SK-N-SH treated with all-trans-retinoic acid at 6 μM for 48 hours (cell line): Measurements from ENCODE around the gene RBM7.

ENCODE experiments used
- ATAC-seq: fragments of 200-7000 bp; cut with Tn5 transposase; 3 replicates; pipeline ENCODE4 v1.9.1; 2020; ENCODE audit warnings: mild to moderate bottlenecking, moderate library complexity
- ARNTL ChIP-seq: fragments of 450-650 bp; formaldehyde crosslinking; IDR thresholded peaks from 2 replicates; pipeline ENCODE4 v1.5.0; 2020; ENCODE audit warnings: low read depth, mild to moderate bottlenecking, moderate library complexity, borderline replicate concordance
- BACH2 ChIP-seq: fragments of 250-450 bp; sonication (Bioruptor Pico); IDR thresholded peaks from 2 replicates; pipeline ENCODE4 v1.9.0; 2021; ENCODE audit warnings: mild to moderate bottlenecking, borderline replicate concordance
- CREB5 ChIP-seq: fragments of 250-450 bp; sonication (Bioruptor Pico); IDR thresholded peaks from 2 replicates; pipeline ENCODE4 v1.5.1; 2020; ENCODE audit warnings: low read depth, mild to moderate bottlenecking, moderate library complexity
- CSDC2 ChIP-seq: fragments of 250-450 bp; sonication (Bioruptor Pico); IDR thresholded peaks from 2 replicates; pipeline ENCODE4 v1.5.0; 2020; ENCODE audit warnings: mild to moderate bottlenecking, moderate library complexity
- CSRNP3 ChIP-seq: fragments of 250-450 bp; sonication (Bioruptor Pico); IDR thresholded peaks from 2 replicates; pipeline ENCODE4 v1.5.1; 2021; ENCODE audit warnings: mild to moderate bottlenecking, moderate library complexity
- ESRRG ChIP-seq: fragments of 250-450 bp; sonication (Bioruptor Pico); IDR thresholded peaks from 2 replicates; pipeline ENCODE4 v1.6.1; 2021; ENCODE audit warnings: mild to moderate bottlenecking
- GLIS3 ChIP-seq: fragments of 250-450 bp; sonication (Bioruptor Pico); IDR thresholded peaks from 2 replicates; pipeline ENCODE4 v1.5.0; 2020; ENCODE audit warnings: mild to moderate bottlenecking, moderate library complexity
- ISL1 ChIP-seq: fragments of 250-450 bp; sonication (Bioruptor Pico); IDR thresholded peaks from 2 replicates; pipeline ENCODE4 v2.1.2; 2022; ENCODE audit warnings: mild to moderate bottlenecking, moderate library complexity
- OSR1 ChIP-seq: fragments of 250-450 bp; sonication (Bioruptor Pico); IDR thresholded peaks from 2 replicates; pipeline ENCODE4 v1.8.0; 2022; ENCODE audit warnings: moderate library complexity, mild to moderate bottlenecking, inconsistent platforms
- PPARA ChIP-seq: fragments of 250-450 bp; sonication (Bioruptor Pico); IDR thresholded peaks from 2 replicates; pipeline ENCODE4 v1.5.0; 2020; ENCODE audit warnings: mild to moderate bottlenecking, borderline replicate concordance
- RARB ChIP-seq: fragments of 250-450 bp; sonication (Bioruptor Pico); IDR thresholded peaks from 2 replicates; pipeline ENCODE4 v1.8.0; 2021; ENCODE audit warnings: mild to moderate bottlenecking, moderate library complexity
- SNAI2 ChIP-seq: fragments of 250-450 bp; sonication (Bioruptor Pico); IDR thresholded peaks from 2 replicates; pipeline ENCODE4 v1.5.0; 2020; ENCODE audit warnings: mild to moderate bottlenecking, moderate library complexity
- TCF4 ChIP-seq: fragments of 250-450 bp; sonication (Bioruptor Pico); IDR thresholded peaks from 2 replicates; pipeline ENCODE4 v1.8.0; 2021; ENCODE audit warnings: mild to moderate bottlenecking, moderate library complexity, borderline replicate concordance
- TOX ChIP-seq: fragments of 250-450 bp; sonication (Bioruptor Pico); IDR thresholded peaks from 2 replicates; pipeline ENCODE4 v1.8.0; 2021; ENCODE audit warnings: mild to moderate bottlenecking, moderate library complexity, borderline replicate concordance
- TSHZ2 ChIP-seq: fragments of 250-450 bp; sonication (Bioruptor Pico); IDR thresholded peaks from 2 replicates; pipeline ENCODE4 v1.5.0; 2020; ENCODE audit warnings: mild to moderate bottlenecking, moderate library complexity
- ZC3H10 ChIP-seq: fragments of 250-450 bp; sonication (Bioruptor Pico); IDR thresholded peaks from 2 replicates; pipeline ENCODE4 v1.5.1; 2021; ENCODE audit warnings: mild to moderate bottlenecking, moderate library complexity
- ZFP3 ChIP-seq: fragments of 250-450 bp; sonication (Bioruptor Pico); IDR thresholded peaks from 2 replicates; pipeline ENCODE4 v1.5.0; 2020; ENCODE audit warnings: mild to moderate bottlenecking, moderate library complexity
- ZFP30 ChIP-seq: fragments of 450-650 bp; formaldehyde crosslinking; IDR thresholded peaks from 2 replicates; pipeline ENCODE4 v1.5.0; 2022; ENCODE audit warnings: mild to moderate bottlenecking, moderate library complexity
- ZNF565 ChIP-seq: fragments of 450-650 bp; formaldehyde crosslinking; conservative IDR thresholded peaks from 2 replicates; pipeline ENCODE4 v1.5.0; 2020; ENCODE audit warnings: low read depth, mild to moderate bottlenecking, moderate library complexity
- ZNF70 ChIP-seq: fragments of 450-650 bp; formaldehyde crosslinking; IDR thresholded peaks from 2 replicates; pipeline ENCODE4 v1.5.0; 2020; ENCODE audit warnings: mild to moderate bottlenecking, moderate library complexity
- ZNF8 ChIP-seq: fragments of 450-650 bp; formaldehyde crosslinking; IDR thresholded peaks from 2 replicates; pipeline ENCODE4 v1.5.0; 2020; ENCODE audit warnings: mild to moderate bottlenecking, moderate library complexity

Gene RBM7

GRCh38 chr11:114447444-114447843 is 47.0 kb downstream of the RBM7 start:
- no peak for ATAC-seq
- TF ChIP-seq CREB5 (no peak), ZFP3 (CRISPR knock-in tag) (no peak), ZNF8 (CRISPR knock-in tag) (no peak), PPARA (no peak), ISL1 (CRISPR knock-in tag) (no peak)

GRCh38 chr11:114447892-114448291 is 47.4 kb downstream of the RBM7 start:
- TF ChIP-seq ZC3H10 (no peak), ISL1 (CRISPR knock-in tag) (no peak), BACH2 (CRISPR knock-in tag) (no peak), ARNTL (no peak), ZNF70 (no peak), TOX (no peak), TCF4 (CRISPR knock-in tag) (no peak), SNAI2 (CRISPR knock-in tag) (no peak), ZNF8 (CRISPR knock-in tag) (no peak), TSHZ2 (CRISPR knock-in tag) (no peak), CSRNP3 (CRISPR knock-in tag) (no peak), ESRRG (CRISPR knock-in tag) (no peak), RARB (CRISPR knock-in tag) (no peak), ZFP3 (CRISPR knock-in tag) (no peak), ZNF565 (CRISPR knock-in tag) (no peak), OSR1 (CRISPR knock-in tag) (no peak), ZFP30 (CRISPR knock-in tag) (no peak), GLIS3 (CRISPR knock-in tag) (no peak), PPARA (no peak)
- TF ChIP-seq, all 23 proteins: peak for 0
- no peak for ATAC-seq

GRCh38 chr11:114448749-114449482 is 48.5 kb downstream of the RBM7 start:
- TF ChIP-seq CSDC2, result no peak
- TF ChIP-seq TSHZ2 (CRISPR knock-in tag), result no peak
- no peak for TF ChIP-seq ZC3H10
- no peak for TF ChIP-seq SNAI2 (CRISPR knock-in tag)
- TF ChIP-seq CSRNP3 (CRISPR knock-in tag), result no peak
- TF ChIP-seq, all 23 proteins: peak for 0
- no peak for ATAC-seq
